CD4-positive, alpha-beta T cell treated with Interleukin-17A for 1 hour (primary cell): Measurements from ENCODE around the gene MUSK.

Source experiments
- DNase-seq: peaks from one replicate; pipeline ENCODE4 v3.0.0-alpha.2; 2020

Gene MUSK

DNA sequence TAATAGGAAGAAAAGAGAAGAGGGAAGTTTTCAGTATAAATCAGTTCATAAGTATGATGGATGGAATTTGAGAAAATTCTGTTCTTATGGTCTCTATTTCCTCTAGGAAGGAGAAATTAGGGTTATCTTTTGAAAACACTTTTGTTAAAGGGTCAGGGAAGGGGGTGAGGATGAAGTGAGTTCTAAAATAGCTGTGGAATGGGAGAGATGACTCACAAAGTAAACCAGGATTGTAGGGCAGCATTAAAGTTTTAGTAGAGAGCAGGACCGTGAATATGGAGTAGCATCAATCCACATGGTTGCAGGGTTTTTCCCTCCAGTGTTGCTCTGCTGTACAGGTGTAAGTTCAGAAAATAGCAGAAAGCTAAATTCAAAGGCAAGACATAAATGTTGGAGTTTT lies 32.4 kb downstream of the MUSK start:
- DNase-seq = no peak

DNA sequence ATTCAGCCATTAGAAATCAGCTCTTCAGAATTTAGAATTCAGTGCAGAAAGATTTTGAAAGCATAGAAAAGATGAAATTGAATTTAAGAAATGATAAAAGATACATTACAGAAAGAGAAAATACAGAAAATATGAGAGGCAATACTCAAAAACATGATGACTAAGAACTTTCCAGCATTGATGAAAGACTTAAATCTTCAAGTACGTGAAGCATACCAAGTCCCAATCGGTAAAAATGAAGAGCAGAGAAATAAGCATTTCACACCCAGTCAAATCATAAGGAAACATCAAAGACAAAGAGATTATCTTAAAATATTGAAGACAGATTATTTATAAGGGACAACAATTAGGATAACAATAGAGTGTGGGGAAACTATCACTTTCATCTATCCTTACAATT lies 35.1 kb downstream of the MUSK start:
- DNase-seq = no peak

DNA sequence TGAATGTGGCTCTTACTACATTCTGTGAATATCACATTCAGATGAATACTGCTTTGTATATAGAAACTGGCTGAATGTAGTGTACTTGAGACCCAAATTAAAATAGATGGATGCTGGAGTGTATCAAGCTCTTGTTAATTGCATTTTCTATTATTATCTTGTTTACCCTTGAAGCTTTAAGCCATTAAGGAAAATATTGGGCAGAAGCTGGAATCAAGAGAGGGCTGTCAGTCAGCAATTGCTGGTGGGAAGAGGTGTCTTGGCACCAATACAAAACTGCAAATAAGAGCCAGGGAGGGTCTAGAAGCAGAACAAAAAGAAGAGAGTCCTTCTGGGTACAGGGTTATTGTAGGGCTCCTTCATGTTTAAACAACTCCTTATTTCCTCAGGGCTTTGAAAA lies 38.8 kb downstream of the MUSK start:
- no peak for DNase-seq

DNA sequence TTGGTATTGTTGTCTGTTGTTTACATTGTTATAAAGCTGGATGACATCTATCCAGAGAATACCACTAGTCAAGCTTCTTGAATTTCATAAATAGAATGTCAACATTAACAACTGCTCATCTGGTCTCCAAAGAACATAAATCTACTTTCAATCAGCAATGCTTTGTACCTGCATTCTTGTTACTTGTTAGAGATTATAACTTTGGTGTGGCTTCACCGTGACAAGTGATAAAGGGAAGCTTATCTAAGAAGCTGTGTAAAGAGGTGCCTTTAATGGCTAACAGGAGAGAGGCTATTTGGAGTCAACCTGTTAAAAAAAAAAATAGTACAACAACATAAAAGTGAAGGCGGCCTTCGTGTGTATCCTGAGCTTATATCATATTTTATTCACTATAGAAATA lies 41.8 kb downstream of the MUSK start:
- no peak for DNase-seq

DNA sequence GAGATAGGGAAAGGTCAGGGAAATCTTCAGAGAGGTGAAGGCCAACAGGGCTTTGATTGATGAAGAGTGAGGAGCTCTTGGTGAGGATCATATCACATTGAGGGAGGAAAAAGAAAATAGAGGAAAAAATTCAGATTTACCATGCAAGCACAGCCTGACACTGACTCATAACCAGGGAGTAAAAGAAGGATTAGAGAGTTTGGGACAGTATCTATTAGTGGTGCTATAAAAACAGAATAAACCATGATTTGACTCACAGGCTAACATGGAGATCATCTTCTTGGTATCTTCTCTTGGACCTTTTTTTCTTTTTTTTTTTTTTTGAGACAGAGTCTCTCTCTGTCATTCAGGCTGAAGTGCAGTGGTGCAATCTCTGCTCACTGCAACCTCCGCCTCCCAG lies 44.4 kb downstream of the MUSK start:
- no peak for DNase-seq

DNA sequence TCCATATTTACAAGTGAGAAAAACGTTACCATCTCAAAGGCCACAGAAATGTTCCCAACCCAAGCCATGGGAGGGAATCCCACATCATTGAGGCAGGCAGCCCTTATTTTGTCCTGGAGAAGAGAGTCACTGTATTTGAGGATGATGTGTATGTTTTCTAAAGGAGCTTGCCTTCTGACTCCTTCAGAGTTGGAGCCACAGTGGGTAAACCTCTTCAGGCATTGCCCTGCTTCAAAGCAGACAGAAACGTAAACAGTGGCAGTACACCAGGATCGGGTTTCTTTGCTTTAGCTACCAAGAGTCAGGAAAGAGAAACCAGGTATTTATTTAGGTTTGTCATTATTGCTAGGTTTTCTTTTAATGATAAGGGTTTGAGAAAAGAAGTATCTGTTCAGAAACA lies 45.7 kb downstream of the MUSK start:
- no peak for DNase-seq

DNA sequence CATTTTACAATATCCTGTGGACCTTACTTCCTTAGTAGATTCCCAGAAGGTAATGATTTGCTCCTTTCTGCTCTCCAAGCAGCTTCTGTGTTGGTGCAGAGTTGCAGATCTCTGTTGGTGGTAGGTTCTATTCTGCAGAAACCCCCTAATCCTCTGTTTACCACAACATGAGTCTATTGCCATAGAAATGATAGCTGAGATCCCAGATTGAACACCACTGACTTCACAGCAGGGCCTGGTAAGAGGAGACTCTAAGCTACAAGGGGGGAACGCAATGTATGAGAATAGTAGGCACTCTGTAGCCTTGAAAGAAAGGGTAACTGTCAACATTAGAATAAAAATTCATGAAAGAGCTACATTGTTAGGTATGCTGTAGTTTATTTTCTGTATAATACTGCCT lies 59.5 kb downstream of the MUSK start:
- no peak for DNase-seq

DNA sequence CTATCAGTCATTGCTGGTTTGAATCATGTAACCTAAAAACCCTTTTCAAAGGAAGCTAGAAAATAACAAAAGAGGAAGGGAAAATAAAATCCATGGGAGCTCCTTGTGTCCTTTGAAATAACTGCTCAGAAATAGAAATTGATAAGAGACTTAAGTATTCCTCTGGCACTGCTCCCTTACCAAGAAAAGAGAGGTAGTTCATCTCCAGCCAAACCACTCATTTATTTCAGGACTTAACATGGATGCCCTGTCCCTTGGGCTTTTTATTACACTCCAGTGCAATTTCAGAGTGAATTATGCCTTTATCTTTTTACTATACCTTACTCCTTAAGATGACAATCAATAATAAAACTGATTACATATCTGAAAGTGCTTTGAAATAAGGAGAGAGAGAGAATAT lies 61.0 kb downstream of the MUSK start:
- no peak for DNase-seq

DNA sequence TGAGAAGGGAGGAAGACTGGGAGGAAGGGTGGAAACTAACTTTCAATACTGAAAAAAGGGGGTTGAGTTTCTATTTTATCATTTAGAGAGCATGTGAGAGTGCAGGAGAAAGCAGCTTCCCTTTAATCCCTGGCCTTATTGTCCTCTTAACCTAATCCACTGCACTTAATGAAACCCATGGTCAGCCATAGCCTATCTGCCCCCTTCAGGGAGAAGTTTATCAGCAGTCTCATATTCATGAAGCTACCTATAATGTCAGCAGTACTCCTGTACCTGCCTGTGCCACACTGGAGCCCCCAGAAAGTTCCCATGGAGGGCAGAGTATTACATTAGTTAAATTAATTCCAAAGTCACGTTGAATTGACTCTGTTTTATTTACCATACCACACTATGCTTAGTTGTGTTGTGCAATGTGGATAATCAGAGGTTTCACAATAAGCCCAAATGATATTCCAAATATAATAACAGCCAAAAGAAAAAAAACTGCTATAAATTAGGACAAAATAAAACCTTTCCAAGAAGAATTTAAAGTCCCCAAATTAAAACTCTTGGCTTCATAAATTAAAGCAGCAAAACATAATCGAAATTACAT lies 62.9 kb downstream of the MUSK start:
- no peak for DNase-seq

DNA sequence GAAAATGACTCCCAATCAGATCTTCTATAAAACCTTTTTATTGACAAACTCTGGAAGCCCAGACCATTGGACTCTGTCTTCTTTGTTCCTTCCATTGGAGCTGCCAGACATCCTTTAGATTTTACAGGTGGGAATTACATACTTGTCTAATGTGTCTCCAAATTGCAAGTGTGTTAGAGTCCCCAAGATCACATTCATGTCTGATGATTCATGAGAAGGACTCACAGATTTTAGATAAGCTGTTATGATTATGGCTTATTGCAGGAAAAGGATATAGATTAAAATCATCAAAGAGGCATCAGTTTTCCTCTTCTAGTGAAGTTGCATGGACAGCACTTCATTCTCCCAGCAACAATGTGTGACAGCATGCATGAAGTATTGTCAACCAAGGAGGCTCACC lies 70.4 kb downstream of the MUSK start:
- DNase-seq = no peak

DNA sequence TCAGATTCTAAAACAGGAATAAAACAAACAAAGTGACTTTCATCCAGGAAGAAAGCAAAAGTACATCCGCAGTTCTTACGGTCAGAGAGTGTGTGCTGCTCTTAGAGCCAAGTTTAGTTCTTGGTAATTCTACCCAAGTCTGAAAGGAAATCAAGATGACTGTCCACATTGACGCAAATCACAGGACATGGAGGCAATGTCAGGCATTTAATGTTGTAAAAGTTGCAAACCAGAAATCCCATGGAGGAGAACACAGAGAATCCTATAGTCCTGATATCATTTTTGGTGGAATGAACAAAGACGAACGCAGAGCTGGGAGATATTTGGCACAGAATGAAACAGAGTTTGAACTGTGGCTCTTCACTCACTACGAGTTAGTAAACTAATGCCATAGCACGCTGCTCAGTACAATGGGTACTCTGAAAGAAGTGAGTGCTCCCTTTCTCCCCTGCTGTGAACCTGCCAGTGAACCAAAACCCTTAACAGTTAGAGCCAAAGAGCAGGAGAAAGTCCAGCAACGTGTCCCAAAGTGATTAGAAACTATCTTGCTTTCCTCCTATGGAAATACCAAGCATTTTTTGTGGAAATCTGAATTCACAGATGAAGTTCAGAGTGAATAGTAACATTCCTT lies 74.3 kb downstream of the MUSK start:
- DNase-seq = no peak

DNA sequence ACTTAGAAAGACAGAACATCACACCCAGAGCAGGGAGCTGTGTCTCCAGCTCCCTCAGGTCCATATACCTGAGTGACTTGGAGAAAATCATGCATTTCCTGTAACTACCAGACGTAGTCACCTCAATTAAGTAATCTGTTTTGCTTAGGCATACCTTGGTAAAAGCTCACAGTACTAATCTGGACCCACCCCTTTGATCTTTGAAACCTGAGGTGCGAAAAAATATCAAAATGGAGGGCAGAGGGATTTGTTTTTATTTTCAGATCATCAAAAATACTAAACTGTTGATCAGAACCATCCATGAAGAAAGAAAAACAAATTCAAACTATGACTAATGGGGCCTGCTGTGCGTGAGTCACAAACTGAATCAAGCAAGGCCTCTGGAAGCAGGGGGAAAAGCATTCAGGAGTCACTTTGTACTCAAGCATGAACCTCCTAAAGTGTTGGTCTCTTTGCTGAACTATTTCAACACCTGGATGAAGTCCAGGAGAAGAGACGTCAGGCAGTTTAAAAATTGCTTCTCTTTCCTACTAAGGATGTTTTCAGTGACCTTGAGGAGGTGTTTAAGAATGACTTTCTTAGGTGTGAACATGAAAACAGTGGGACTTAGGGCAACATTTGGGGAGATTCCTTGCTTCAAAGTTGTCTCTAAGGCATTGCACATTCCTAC lies 76.3 kb downstream of the MUSK start:
- DNase-seq = no peak

DNA sequence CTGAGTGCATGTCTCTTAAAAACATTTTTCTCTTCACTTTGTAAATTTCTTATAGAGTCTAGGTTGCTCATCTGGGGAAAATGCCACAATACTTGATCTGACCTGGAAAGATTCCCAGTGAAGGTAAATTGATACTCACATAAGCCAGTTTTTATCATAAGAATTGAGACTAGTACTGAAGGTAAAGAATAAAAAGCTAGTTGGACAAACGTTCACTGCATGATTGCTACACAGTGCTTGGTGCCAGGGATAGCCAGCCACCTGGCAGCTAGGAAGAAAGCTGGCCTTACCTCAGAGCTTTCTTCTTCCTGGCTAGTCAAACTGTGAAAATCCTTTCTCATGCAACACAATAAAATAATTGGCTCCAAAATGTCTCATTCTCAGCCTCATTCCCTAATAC lies 77.1 kb downstream of the MUSK start:
- DNase-seq = no peak

DNA sequence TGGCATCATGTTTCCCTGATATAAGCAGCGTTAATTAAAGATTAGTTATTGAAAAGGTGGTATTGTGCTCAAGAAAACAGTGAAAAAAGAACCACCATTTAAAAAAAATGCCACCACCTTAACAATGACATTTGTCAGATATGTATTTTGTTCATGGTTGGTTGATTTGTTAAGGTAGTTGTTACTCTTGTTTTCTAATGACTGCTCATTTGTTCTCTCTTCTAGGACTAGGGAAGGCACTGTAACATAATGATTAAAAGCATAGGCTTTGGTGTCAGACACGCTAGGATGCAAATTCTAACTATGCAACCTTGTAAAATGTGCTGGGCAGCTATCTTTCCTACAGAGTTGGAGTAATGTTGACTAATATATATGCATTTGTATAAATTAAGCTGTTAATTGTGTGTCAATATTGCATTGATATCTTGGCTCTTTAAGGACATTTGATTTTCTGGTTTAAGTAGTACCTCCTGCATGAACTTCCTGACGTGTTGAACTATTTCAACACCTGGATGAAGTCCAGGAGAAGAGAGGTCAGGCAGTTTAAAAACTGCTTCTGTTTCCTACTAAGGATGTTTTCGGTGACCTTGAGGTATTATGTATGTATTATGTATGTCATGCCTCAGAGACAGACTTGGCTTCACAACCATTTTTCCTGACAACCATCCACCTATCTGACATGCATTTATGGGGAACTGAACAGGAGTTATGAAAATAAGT lies 77.8 kb downstream of the MUSK start:
- no peak for DNase-seq

DNA sequence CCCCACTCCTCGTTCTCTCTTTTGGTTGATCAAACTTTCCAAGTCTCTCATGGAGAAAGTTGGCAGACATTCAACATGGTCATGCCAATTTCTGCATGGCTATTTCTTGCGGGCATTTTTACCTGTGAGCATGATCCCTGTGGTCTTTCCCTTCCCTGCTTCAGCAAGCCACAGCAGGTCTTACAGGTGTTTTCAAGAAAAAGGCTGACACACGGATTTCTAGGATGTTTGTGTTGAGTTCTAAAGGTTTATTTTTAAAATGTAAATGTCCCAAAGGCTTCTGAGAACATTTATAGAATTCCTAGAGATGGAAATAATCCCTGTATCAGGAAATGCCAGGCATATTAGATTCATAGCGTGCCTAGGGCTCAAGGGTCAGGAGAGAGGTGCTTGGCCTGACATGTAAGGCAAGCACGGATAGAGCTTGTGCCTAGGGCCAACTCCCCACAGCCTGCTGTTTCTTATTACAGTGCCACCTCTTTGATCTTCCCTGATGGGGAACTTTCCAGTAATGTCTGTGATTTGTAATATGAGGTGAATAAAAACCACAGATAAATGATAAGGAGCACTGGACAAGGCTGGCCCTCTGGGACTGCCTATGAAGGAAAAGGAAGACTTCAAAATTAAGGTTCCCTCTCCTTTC lies 79.8 kb downstream of the MUSK start:
- DNase-seq = no peak

DNA sequence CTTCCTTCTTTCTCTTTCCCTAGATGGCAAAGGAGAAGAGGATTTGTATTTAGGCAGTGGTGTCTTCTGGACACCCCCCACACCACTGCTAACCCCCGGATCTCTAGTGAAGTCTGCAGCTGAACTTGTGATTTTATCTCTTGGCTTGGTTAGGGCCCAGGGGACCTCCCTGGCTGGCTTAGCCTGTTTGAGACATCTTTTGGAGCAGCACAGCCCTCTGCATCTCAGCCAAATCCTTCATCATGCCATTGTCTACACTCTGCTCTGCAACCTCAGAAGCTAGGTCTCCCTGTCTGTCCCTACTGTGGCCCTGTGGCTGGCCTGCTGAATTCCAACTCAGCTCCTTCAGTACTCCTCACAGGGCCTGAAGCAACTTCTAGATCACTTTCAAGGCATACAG lies 81.7 kb downstream of the MUSK start:
- DNase-seq = no peak

DNA sequence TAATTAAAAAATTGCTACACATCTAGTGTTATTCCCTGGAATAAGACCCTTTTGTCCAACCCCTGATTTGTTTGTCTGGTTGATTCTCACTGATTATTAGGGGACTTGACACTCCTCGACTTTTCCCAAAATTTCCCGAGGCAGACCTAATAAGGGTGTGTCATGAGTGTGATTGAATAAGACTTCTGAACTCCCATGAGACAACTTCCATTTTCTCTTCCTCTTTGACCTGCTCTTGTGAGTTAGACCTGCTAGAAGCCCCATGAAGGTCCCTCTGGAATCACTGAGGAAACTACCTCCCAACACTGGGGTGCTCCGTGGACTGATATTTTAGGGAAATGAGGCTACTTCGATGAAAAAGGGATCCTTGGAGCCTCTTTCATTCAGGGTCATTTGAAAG lies 83.4 kb downstream of the MUSK start:
- DNase-seq = no peak

DNA sequence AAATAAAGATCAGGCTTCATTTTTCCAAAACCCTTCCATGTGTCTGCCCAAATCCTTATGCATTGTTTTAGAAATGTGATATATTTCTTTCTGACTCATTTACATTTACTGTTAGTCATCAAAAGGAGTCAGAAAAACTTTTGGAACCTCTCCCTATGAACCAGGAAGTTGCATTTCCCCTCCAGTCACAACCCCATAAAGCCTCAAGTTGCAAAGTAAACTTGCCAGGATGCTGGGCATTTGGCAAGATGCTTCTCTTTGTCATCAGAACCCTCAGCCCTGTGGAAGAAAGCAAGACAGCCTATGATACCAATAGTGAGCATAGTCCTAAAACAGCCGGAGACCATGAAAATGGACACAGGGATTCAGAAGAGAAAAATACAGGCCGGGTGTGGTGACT lies 84.2 kb downstream of the MUSK start:
- no peak for DNase-seq

DNA sequence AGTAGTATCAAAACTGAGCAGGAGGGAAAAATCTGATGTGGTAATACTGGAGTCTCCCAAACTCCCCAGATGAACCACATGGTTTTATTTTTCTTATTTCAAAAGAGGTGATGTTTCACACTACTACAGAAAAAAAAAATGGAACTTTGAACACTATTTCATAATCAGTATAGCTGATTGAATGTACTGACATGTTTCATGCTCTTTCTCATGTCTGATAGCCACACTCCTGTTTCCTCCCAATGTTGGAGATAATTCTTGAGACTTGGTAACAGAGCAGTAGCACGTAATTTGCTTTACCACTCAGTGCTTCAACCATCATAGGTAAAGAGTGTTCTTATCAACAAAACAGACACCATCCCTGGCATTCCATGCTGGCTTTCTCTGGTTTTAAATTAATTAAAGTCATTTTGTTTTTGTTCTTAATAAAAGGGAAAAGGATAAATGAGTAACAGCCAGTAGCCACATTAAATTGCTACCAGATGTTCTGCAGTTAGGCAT lies 85.2 kb downstream of the MUSK start:
- DNase-seq = no peak

DNA sequence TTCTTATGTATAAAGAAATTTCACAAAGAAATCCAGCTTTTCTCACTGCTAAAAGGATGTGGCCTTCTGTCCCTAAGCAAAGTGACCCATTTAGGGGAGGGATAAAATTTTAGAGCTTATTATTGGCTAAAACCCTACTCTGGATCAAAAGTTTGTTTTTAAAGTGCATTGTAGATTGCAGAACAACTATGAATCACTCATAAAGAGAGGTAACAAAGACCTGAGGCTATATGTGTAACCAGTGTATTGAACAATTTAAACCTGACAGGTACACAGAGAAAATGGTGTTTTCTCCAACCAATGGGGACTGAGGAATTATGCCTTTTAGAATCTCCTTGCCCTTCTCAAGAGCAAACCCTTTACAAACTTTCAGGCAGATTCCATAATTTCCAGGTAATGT lies 86.6 kb downstream of the MUSK start:
- no peak for DNase-seq

DNA sequence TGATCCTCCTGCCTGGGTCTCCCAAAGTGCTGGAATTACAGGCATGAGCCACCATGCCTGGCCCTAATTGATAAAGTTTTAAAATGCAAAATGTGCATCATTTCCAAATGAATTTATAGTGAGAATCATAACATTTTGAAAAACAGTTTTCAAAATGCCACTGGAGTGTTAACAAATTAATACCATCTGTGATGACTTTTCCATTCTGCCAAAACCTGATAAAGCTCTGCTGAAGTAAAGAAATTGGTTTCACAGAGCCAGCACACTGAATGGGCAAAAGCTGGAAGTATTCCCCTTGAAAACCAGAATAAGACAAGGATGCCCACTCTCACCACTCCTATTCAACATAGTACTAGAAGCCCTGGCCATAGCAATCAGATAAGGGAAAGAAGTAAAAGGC lies 89.6 kb downstream of the MUSK start:
- no peak for DNase-seq

DNA sequence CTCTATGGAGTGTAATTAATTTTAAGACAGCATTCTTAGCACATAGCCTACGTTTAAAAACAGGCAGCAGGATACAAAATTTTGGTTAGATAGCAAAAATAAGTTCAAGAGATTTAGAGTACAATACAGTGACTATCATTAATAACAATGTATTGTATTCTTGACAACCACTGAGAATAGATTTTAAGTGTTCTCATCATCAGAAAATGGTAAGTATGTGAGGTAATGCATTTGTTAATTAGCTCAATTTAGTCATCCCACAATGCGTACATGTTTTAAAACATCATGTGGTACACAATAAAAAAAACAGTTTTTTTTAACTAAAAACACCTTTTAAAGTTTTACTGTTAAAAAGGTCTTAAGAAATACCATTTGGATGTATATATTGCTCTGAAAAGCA lies 94.2 kb downstream of the MUSK start:
- DNase-seq = no peak

DNA sequence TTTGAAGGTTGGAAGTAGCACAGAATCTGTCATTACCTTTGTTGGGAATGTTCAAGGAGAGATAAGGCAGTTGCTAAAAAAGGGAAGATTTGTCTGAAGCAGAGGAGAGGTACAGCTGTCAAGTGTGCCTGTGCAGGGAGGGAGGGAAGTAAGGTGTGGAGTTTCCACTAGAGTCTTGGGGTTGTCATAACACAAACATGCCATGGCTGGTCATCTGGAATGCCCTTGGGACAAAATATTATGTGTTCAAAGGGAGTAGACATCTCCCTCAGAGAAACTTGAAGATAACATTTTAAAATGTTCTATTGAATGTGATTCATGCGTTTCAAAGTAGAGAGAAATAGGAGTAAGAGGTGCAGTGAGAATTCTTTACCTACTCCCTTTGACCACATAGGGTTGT lies 95.0 kb downstream of the MUSK start:
- no peak for DNase-seq

DNA sequence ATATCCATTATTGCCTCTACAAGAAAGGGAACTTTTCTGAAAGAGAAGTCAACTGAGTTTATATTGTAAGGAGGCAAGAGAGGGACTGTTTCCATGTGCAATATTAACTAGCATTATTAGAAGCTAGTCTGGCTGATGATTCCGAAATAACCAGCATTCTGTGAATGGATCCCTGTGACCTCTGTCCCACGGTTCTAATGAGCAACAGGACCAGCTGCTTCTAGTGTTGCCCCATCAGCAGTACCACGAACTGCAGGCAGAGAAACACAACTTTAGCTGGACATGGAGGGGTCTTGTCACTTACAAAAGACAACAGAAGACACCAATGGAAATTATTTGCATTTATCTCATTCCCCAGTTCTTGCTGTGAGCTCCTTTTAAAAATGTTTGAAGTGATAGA lies 95.4 kb downstream of the MUSK start:
- DNase-seq = no peak
